Left ventricle myocardium inferior (tissue), 1 donor: Measurements from ENCODE around the gene RAPGEF4. TPM values are rescaled to one million over a fixed set of nuclear protein-coding genes. Genes with fewer than 3 reads are reported as not detected.
"Not testable (repeated sequence)": the region's sequence is repeated elsewhere in the genome, so short reads cannot be mapped to it uniquely, and the experiment has no call there.

Experiments
- DNase-seq: peaks from one replicate; pipeline ENCODE4 v3.0.0-alpha.2; 2020
- H3K27ac ChIP-seq: fragments of 200-600 bp; replicated peaks from 2 replicates; pipeline ENCODE4 v1.8.0; 2021
- H3K27me3 ChIP-seq: fragments of 200-600 bp; 2 replicates; pipeline ENCODE4 v1.8.0; 2021; ENCODE audit warnings: low read depth
- H3K36me3 ChIP-seq: fragments of 200-600 bp; 2 replicates; pipeline ENCODE4 v1.8.0; 2021
- H3K4me1 ChIP-seq: fragments of 200-600 bp; 2 replicates; pipeline ENCODE4 v1.8.0; 2021
- H3K4me3 ChIP-seq: fragments of 200-600 bp; 2 replicates; pipeline ENCODE4 v1.8.0; 2021; ENCODE audit warnings: mild to moderate bottlenecking, moderate library complexity
- H3K9me3 ChIP-seq: fragments of 200-600 bp; replicated peaks from 2 replicates; pipeline ENCODE4 v1.8.0; 2021
- intact Hi-C: fragments of 100-400 bp; cut with micrococcal nuclease; formaldehyde crosslinking; loops from one replicate; pipeline ENCODE4 v1.11.0; 2022
- total RNA-seq: library from RNA; stranded (reverse); fragmentation: NEBNext Ultra II Directional; extraction: Animal tissue kit (Norgen Biotek cat#: 25700); gene quantifications from one replicate; pipeline ENCODE4 v1.2.1, GENCODE V29; 2021
- TF ChIP-seq, protein P1 (sequence below): fragments of 200-600 bp; IDR thresholded peaks from 2 replicates; pipeline ENCODE4 v1.8.0; 2021; ENCODE audit warnings: antibody characterized with exemption, mild to moderate bottlenecking, borderline replicate concordance
- donor health status: DM: no; HTN: yes; CAD: no; lungs with severe emphysema.

RAPGEF4 gene
- total RNA-seq, 1 donor from 2014 or later, result 3.7 TPM

DNA sequence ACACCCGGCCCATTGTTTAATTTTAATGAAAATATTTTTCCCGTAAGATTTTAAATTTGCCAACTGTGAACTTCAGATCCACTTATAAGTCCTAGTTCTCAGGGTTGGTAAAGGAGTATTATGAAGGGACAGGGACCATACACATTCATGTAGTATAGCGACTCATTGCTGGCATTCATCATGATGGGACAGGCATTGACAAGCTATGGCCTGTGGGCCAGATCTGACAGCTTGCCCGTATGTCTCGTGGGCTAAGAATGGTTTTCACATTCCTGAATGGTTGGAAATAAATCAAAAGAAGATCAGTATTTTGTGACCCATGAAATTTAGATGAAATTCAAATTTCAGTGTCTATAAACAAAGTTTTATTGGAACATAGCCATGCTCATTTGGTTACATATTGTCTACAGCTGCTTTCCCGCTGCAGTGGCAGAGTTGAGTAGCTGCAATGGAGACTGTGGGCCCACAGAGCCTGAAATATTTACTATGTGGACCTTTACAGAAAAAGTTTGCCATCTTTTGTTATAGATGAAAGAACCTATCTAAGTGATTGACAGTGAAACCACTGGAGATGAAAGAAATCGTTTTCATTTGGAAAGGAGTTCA is 4.1 kb downstream of the RAPGEF4 start:
- TF ChIP-seq, protein P1, sequence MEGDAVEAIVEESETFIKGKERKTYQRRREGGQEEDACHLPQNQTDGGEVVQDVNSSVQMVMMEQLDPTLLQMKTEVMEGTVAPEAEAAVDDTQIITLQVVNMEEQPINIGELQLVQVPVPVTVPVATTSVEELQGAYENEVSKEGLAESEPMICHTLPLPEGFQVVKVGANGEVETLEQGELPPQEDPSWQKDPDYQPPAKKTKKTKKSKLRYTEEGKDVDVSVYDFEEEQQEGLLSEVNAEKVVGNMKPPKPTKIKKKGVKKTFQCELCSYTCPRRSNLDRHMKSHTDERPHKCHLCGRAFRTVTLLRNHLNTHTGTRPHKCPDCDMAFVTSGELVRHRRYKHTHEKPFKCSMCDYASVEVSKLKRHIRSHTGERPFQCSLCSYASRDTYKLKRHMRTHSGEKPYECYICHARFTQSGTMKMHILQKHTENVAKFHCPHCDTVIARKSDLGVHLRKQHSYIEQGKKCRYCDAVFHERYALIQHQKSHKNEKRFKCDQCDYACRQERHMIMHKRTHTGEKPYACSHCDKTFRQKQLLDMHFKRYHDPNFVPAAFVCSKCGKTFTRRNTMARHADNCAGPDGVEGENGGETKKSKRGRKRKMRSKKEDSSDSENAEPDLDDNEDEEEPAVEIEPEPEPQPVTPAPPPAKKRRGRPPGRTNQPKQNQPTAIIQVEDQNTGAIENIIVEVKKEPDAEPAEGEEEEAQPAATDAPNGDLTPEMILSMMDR, result no peak
- Histone ChIP-seq H3K27ac (no peak overlapping the region), H3K27me3 (peaks cover 34% of the 10 kb centered on the region), H3K4me1 (peaks cover 17% of the 10 kb centered on the region), H3K36me3 (peaks cover 5% of the 10 kb centered on the region), H3K4me3 (no peak overlapping the region), H3K9me3 (peaks cover 10% of the 10 kb centered on the region)
- DNase-seq, result no peak
- intact Hi-C loops, result no loop called here

DNA sequence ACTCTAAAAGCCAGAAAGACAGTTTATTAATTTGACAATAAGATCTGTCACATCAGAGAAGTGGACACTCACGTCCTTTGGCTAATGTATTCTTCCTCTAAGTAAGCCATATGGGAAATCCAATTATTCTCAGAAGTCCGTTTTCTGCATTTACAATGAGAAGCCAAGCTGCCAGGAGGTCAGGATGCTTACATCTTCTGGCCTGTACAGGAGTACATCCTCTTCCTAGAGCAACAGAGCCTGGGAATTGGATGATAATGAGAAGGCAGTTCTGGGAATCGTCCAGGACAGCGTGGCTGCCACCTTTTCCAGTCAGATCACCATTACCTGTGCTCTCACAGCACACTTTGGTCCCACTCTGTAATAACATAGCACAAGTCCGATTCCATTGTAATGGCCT is 5.2 kb downstream of the RAPGEF4 start:
- Histone ChIP-seq H3K4me3 (no peak overlapping the region), H3K4me1 (peaks cover 7% of the 10 kb centered on the region), H3K27me3 (peaks cover 23% of the 10 kb centered on the region), H3K9me3 (peaks cover 14% of the 10 kb centered on the region), H3K36me3 (peaks cover 5% of the 10 kb centered on the region), H3K27ac (no peak overlapping the region)
- intact Hi-C loops, result no loop called here
- DNase-seq, result no peak
- TF ChIP-seq, protein P1, result no peak

DNA sequence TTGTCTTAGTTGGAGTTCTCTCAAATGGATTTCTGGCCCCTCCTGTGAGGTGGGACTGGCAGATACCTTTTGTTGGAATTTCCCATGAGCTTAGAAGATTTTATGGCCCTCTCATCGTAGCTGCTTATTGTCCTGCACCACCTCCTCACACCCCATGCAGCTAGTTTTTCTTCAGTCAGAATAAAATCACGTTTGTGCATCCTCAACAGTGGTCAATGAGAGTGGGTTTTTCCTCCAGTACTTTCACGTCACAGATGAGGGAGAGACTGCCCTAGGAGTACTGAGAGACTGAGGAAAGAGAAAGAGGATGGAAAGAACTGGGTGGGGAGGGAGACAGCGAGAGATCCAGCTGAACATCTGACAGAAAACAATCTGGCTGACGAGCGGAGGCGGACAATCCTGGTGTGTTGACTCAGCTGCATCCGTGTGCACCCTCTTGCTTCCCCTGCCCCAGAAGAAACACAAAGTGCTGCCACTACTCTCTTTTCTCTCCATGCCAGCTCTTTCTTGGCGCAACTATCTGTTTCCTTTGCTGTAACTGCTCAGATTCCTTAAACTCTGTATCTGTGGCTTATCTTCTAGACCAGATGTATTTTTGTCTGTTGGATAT is 7.4 kb downstream of the RAPGEF4 start:
- Histone ChIP-seq H3K4me3 (no peak overlapping the region), H3K9me3 (peaks cover 14% of the 10 kb centered on the region), H3K27ac (no peak overlapping the region), H3K36me3 (peaks cover 5% of the 10 kb centered on the region), H3K27me3 (peaks cover 8% of the 10 kb centered on the region), H3K4me1 (no peaks in the 10 kb centered on the region)
- TF ChIP-seq, protein P1, result no peak
- no peak for DNase-seq
- intact Hi-C loops, result no loop called here

DNA sequence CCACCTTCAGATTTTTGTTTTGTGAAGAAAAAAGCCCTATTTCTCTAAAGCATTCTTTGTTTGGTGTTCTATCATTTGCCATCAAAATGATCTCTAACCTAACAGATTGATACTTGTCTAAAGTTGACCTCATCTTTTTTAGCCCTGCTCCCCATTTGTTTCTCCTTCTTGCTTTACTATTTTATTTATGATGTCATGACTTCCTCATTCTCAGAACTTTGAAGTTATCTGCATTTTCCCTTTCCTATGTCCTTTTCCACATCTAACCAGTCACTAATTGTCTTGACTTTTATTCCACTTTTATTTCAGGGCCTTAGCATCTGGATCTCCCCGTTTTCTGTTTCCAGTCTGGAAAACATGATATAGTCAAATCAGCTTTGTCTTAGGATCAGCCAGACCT is 8.3 kb downstream of the RAPGEF4 start:
- no peak for DNase-seq
- H3K4me3 ChIP-seq, result no peak overlapping the region
- H3K27me3 ChIP-seq, result no peaks in the 10 kb centered on the region
- intact Hi-C loops, result no loop called here
- TF ChIP-seq, protein P1, result no peak
- H3K27ac ChIP-seq, result no peak overlapping the region
- peaks cover 14% of the 10 kb centered on the region for H3K9me3 ChIP-seq
- no peaks in the 10 kb centered on the region for H3K4me1 ChIP-seq
- H3K36me3 ChIP-seq, result peaks cover 5% of the 10 kb centered on the region

DNA sequence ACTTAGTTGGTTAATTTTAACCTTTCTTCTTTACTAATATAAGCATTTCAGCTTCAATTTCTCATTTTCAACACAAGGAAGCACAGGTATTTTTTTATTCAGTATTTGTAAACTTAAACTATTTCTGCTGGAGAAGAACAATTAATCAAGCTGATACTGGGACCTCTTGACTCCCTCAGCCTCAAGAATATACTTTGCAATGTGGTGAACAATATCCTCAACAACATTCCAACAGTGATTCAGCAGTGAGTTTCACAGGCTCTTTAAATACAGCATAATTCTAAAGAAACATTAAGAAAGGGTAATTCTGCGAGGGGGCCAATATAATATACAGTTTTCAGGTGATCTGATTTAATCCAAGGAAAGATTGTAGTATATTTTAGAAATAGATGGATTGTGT is 10.0 kb downstream of the RAPGEF4 start:
- intact Hi-C loops, result no loop called here

DNA sequence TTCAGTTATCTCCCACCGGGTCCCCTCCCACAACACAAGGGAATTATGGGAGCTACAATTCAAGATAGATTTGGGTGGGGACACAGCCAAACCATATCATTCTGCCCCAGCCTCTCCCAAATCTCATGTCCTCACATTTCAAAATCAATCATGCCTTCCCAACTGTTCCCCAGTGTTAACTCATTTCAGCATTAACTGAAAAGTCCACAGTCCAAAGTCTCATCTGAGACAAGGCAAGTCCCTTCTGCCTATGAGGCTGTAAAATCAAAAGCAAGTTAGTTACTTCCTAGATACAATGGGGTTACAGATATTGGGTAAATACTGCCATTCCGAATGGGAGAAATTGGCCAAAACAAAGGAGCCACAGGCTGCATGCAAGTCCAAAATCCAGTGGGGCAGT is 12.9 kb downstream of the RAPGEF4 start:
- intact Hi-C loops, DNase-seq: not testable (repeated sequence)

More for the DNA sequence above, 10.0 kb downstream of the RAPGEF4 start:
- no peak overlapping the region for H3K27ac ChIP-seq
- H3K27me3 ChIP-seq, result no peaks in the 10 kb centered on the region
- no peak overlapping the region for H3K4me3 ChIP-seq
- DNase-seq, result no peak
- H3K9me3 ChIP-seq, result peaks cover 14% of the 10 kb centered on the region
- TF ChIP-seq, protein P1, result no peak
- H3K36me3 ChIP-seq, result peaks cover 5% of the 10 kb centered on the region
- no peaks in the 10 kb centered on the region for H3K4me1 ChIP-seq

More for the DNA sequence above, 12.9 kb downstream of the RAPGEF4 start:
- H3K9me3 ChIP-seq, result peaks cover 14% of the 10 kb centered on the region
- not testable (repeated sequence) for H3K4me1 ChIP-seq, H3K27ac ChIP-seq, H3K4me3 ChIP-seq, H3K27me3 ChIP-seq, H3K36me3 ChIP-seq
